Astrocyte (in vitro differentiated cells and primary cell): ENCODE data around the gene CSMD2.

Source experiments
- EZH2 ChIP-seq: IDR thresholded peaks from 2 replicates; pipeline ENCODE4 v1.6.1; 2012; ENCODE audit warnings: mild to moderate bottlenecking, low read length, inconsistent platforms; ENCODE audit not compliant: insufficient read depth
- TF ChIP-seq, protein P1 (sequence below): IDR thresholded peaks from 2 replicates; pipeline ENCODE4 v1.5.1; 2011; ENCODE audit warnings: low read depth, mild to moderate bottlenecking, inconsistent platforms, low read length, moderate library complexity; ENCODE audit not compliant: insufficient read depth

DNA sequence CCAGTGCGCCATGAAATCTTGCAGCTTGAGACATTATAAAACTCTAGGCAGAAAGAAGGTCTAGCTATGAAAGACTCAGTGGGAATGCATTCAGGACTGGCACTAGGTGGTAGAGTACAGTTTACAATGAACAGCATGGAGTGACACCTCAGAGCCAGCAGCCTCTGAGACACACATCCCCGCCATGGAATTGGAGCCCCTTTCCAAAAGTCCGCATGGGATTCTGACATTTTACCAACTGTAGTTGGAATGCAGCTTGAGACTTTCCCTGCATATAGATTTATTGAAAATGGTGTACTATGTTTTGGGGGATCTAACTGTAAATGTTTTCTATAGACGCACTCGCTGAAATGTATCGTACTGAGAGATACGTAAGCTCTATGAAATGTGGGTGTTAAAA lies 576.3 kb downstream of the CSMD2 start:
- no peak for TF ChIP-seq EZH2
- TF ChIP-seq, protein P1, sequence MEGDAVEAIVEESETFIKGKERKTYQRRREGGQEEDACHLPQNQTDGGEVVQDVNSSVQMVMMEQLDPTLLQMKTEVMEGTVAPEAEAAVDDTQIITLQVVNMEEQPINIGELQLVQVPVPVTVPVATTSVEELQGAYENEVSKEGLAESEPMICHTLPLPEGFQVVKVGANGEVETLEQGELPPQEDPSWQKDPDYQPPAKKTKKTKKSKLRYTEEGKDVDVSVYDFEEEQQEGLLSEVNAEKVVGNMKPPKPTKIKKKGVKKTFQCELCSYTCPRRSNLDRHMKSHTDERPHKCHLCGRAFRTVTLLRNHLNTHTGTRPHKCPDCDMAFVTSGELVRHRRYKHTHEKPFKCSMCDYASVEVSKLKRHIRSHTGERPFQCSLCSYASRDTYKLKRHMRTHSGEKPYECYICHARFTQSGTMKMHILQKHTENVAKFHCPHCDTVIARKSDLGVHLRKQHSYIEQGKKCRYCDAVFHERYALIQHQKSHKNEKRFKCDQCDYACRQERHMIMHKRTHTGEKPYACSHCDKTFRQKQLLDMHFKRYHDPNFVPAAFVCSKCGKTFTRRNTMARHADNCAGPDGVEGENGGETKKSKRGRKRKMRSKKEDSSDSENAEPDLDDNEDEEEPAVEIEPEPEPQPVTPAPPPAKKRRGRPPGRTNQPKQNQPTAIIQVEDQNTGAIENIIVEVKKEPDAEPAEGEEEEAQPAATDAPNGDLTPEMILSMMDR: no peak
